Esophagus muscularis mucosa (tissue), 4 donors: ENCODE data around the gene TRPC4AP. TPM values are rescaled to one million over a fixed set of nuclear protein-coding genes. Genes with fewer than 3 reads are reported as not detected.
"Not testable (repeated sequence)": the region's sequence is repeated elsewhere in the genome, so short reads cannot be mapped to it uniquely, and the experiment has no call there.

Experiments
- DNase-seq: peaks from one replicate; pipeline ENCODE4 v3.0.0-alpha.2; 2017; ENCODE audit errors: extremely low spot score
- H3K27ac ChIP-seq, 4 donors: fragments of 200-600 bp; sonication (generic); replicated peaks in 1 of 4; 1 replicate in 3 of 4; 2 replicates in 1 of 4; pipeline ENCODE4 v1.5.1; 2016 to 2019; ENCODE audit warnings: mild to moderate bottlenecking in 1 of 4
- H3K27me3 ChIP-seq, 4 donors: fragments of 200-600 bp; sonication (generic); one replicate each; pipeline versions ENCODE4 v1.5.1 to v1.6.0; 2016 to 2019
- H3K36me3 ChIP-seq, 4 donors: fragments of 200-600 bp; sonication (generic); one replicate each; pipeline ENCODE4 v1.5.1; 2016 to 2019
- H3K4me1 ChIP-seq, 4 donors: fragments of 200-600 bp; sonication (generic); one replicate each; pipeline ENCODE4 v1.5.1; 2016 to 2019
- H3K4me3 ChIP-seq, 4 donors: fragments of 200-600 bp; sonication (generic); 1 replicate in 2 of 4; 2 replicates in 2 of 4; pipeline ENCODE4 v1.5.1; 2016 to 2019; ENCODE audit warnings: mild to moderate bottlenecking in 4 of 4, moderate library complexity in 1 of 4
- H3K9me3 ChIP-seq, 4 donors: fragments of 200-600 bp; sonication (generic); 1 replicate in 3 of 4; 2 replicates in 1 of 4; pipeline ENCODE4 v1.5.1; 2016 to 2019
- CTCF ChIP-seq, 3 experiments: fragments of 200-600 bp in 2 of 3; fragments of 450-650 bp in 1 of 3; sonication (generic) in 2 of 3; IDR thresholded peaks; one replicate each; pipeline ENCODE4 v1.5.1; 2017 to 2019; ENCODE audit warnings: antibody characterized with exemption in 3 of 3, mild to moderate bottlenecking in 2 of 3, moderate library complexity in 1 of 3
- EP300 ChIP-seq: sonication (generic); formaldehyde crosslinking; IDR thresholded peaks from one replicate; pipeline ENCODE4 v1.6.1; 2017; ENCODE audit warnings: antibody characterized with exemption
- POLR2A ChIP-seq: fragments of 450-650 bp; IDR thresholded peaks from one replicate; pipeline ENCODE4 v1.6.1; 2017; ENCODE audit warnings: antibody characterized with exemption, moderate library complexity, mild to moderate bottlenecking, low read depth
- POLR2AphosphoS5 ChIP-seq, 2 donors: sonication (generic); formaldehyde crosslinking; IDR thresholded peaks; one replicate each; pipeline ENCODE4 v1.6.1; 2017; ENCODE audit warnings: antibody characterized with exemption in 2 of 2
- WGBS: methylation state at CpG from one replicate; pipeline ENCODE4 v1.1.5; 2018; 5-methylcytosine and 5-hydroxymethylcytosine counted together
- intact Hi-C: fragments of 100-400 bp; cut with DNase I; formaldehyde crosslinking; loops from one replicate; pipeline ENCODE4 v1.15.1; 2023
- total RNA-seq, 4 donors: library from RNA; depleted of rRNA; stranded (reverse); fragments of >200 nt; gene quantifications; one replicate each; pipeline versions ENCODE4 v1.1.0 to v1.2.1, GENCODE V29; 2016

TRPC4AP gene
- total RNA-seq, 4 donors from 2014 or later = 44.1 to 58.2 (median 52.1) TPM

GRCh38 chr20:35087791-35088190 is 4.8 kb downstream of the TRPC4AP start:
- H3K27me3 ChIP-seq = no peaks in the 10 kb centered on the region
- no peak for DNase-seq
- TF ChIP-seq EP300 = no peak
- TF ChIP-seq CTCF (IDR thresholded peaks at IDR 0.05) = no peak
- TF ChIP-seq POLR2AphosphoS5 (IDR thresholded peaks at IDR 0.05) = no peak

DNA sequence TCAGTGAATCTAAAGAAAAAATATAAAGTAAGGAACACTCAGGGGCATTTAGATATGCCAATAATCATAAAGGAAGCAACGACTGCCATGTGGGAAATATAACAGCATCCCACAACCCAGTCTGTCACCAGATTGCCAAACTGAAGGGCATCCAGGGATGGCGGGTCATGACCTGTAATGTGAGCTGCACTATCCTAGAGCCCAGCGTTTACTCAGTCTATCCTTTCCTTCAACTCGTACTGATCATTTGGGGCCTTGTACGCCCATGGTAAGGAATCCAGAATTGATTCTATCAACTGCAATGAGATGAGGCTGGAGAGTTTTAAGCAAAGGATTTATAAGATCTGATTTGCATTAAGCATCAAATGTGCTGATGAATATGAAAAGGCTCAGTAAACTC is 5.3 kb downstream of the TRPC4AP start:
- intact Hi-C loops = no loop called here
- Histone ChIP-seq H3K9me3 (no peaks in the 10 kb centered on the region), H3K4me3 (no peak overlapping the region), H3K27ac (no peak overlapping the region), H3K36me3 (peaks cover 0 to 14% (median 7%) of the 10 kb centered on the region in 4 donors), H3K4me1 (peaks cover 38 to 67% (median 54%) of the 10 kb centered on the region in 4 donors), H3K27me3 (no peaks in the 10 kb centered on the region)
- DNase-seq = no peak
- WGBS = 84% methylated on average over 5 of the region's 5 CpGs
- TF ChIP-seq POLR2A (no peak), POLR2AphosphoS5 (IDR thresholded peaks at IDR 0.05) (no peak), CTCF (IDR thresholded peaks at IDR 0.05) (no peak), EP300 (no peak)

More at GRCh38 chr20:35087791-35088190, 4.8 kb downstream of the TRPC4AP start:
- 70% methylated on average over 5 of the region's 5 CpGs for WGBS
- H3K4me3 ChIP-seq = no peak overlapping the region
- peaks cover 38 to 68% (median 54%) of the 10 kb centered on the region in 4 donors for H3K4me1 ChIP-seq
- no peak overlapping the region for H3K27ac ChIP-seq
- H3K9me3 ChIP-seq = no peaks in the 10 kb centered on the region
- intact Hi-C loops = no loop called here
- H3K36me3 ChIP-seq = peaks cover 0 to 14% (median 7%) of the 10 kb centered on the region in 4 donors

GRCh38 chr20:35085477-35086225 is 7.0 kb downstream of the TRPC4AP start:
- intact Hi-C loops = no loop called here
- Histone ChIP-seq H3K4me1 (peaks cover 40 to 69% (median 55%) of the 10 kb centered on the region in 4 donors), H3K9me3 (no peaks in the 10 kb centered on the region), H3K27me3 (no peaks in the 10 kb centered on the region), H3K36me3 (peaks cover 0 to 14% (median 7%) of the 10 kb centered on the region in 4 donors), H3K4me3 (no peak overlapping the region), H3K27ac (no peak overlapping the region)
- no peak for TF ChIP-seq POLR2AphosphoS5 (IDR thresholded peaks at IDR 0.05)
- no peak for TF ChIP-seq CTCF (IDR thresholded peaks at IDR 0.05)
- no peak for TF ChIP-seq EP300
- no peak for TF ChIP-seq POLR2A
- 93% methylated on average over 11 of the region's 11 CpGs for WGBS
- DNase-seq = no peak

- intact Hi-C loops = no loop called here
- H3K36me3 ChIP-seq = peaks cover 0 to 14% (median 7%) of the 10 kb centered on the region in 4 donors
- H3K27ac ChIP-seq = no peak overlapping the region
- DNase-seq = no peak
- peaks cover 43 to 69% (median 56%) of the 10 kb centered on the region in 4 donors for H3K4me1 ChIP-seq
- no peak overlapping the region for H3K4me3 ChIP-seq
- TF ChIP-seq CTCF (IDR thresholded peaks at IDR 0.05) (no peak), EP300 (no peak), POLR2AphosphoS5 (IDR thresholded peaks at IDR 0.05) (no peak), POLR2A (no peak)
- H3K9me3 ChIP-seq = no peaks in the 10 kb centered on the region
- H3K27me3 ChIP-seq = no peaks in the 10 kb centered on the region
- WGBS = 89% methylated on average over 3 of the region's 3 CpGs
These were observed 7.6 kb downstream of the TRPC4AP start for GRCh38 chr20:35084998-35085397.

GRCh38 chr20:35080348-35080642 is 12.3 kb downstream of the TRPC4AP start:
- H3K27me3 ChIP-seq, H3K27ac ChIP-seq, DNase-seq, intact Hi-C loops, H3K9me3 ChIP-seq, H3K4me3 ChIP-seq: not testable (repeated sequence)
- H3K4me1 ChIP-seq = peaks cover 25 to 35% (median 33%) of the 10 kb centered on the region in 4 donors
- WGBS = 82% methylated on average over 5 of the region's 5 CpGs
- peaks cover 18 to 25% (median 23%) of the 10 kb centered on the region in 4 donors for H3K36me3 ChIP-seq
